WTC11 (cell line): ENCODE results near the gene MACROD2. TPM values are rescaled to one million over a fixed set of nuclear protein-coding genes. Genes with fewer than 3 reads are reported as not detected.

ENCODE experiments used
- ATAC-seq: fragments of 200-7000 bp; cut with Tn5 transposase; 2 replicates; pipeline ENCODE4 v1.10.0; 2021; ENCODE audit warnings: mild to moderate bottlenecking, moderate library complexity
- CTCF ChIA-PET: fragments of 300-600 bp; sonication (Branson Sonifier 250); formaldehyde crosslinking; loops from one replicate; lab custom pipeline; 2021; ENCODE audit warnings: antibody characterized with exemption; lab: Charles Lee
- POLR2A ChIA-PET: fragments of 350-600 bp; sonication (Branson Sonifier 250); formaldehyde crosslinking; loops from one replicate; lab custom pipeline; 2021; ENCODE audit warnings: antibody characterized with exemption; lab: Charles Lee
- DNase-seq: peaks from one replicate; pipeline ENCODE4 v3.0.0; 2021; ENCODE audit warnings: low spot score
- H3K27ac Mint-ChIP-seq: 2 replicates; pipeline ENCODE4 v1.8.0; 2021; ENCODE audit warnings: mixed read lengths
- H3K27me3 Mint-ChIP-seq: 2 replicates; pipeline ENCODE4 v1.8.0; 2021; ENCODE audit warnings: low read depth, mild to moderate bottlenecking, moderate library complexity, mixed read lengths
- H3K36me3 Mint-ChIP-seq: 2 replicates; pipeline ENCODE4 v1.8.0; 2021; ENCODE audit warnings: mixed read lengths
- H3K4me1 Mint-ChIP-seq: 2 replicates; pipeline ENCODE4 v1.8.0; 2022; ENCODE audit warnings: mixed read lengths
- H3K4me3 Mint-ChIP-seq: 2 replicates; pipeline ENCODE4 v1.8.0; 2021; ENCODE audit warnings: mild to moderate bottlenecking, moderate library complexity, mixed read lengths
- H3K9me3 Mint-ChIP-seq: 2 replicates; pipeline ENCODE4 v1.8.0; 2021; ENCODE audit warnings: mixed read lengths
- CBFB ChIP-seq: sonication (generic); formaldehyde crosslinking; IDR thresholded peaks from 2 replicates; pipeline ENCODE4 v1.8.1; 2022; ENCODE audit warnings: mild to moderate bottlenecking, low read depth, missing genetic modification reagents
- CTCF ChIP-seq: fragments of 200-600 bp; IDR thresholded peaks from 2 replicates; pipeline ENCODE4 v1.8.0; 2022; ENCODE audit warnings: antibody characterized with exemption
- ESRRA ChIP-seq: sonication (generic); formaldehyde crosslinking; IDR thresholded peaks from 2 replicates; pipeline ENCODE4 v1.8.1; 2022; ENCODE audit warnings: mild to moderate bottlenecking, missing genetic modification reagents, borderline replicate concordance
- ETV6 ChIP-seq: sonication (generic); formaldehyde crosslinking; IDR thresholded peaks from 2 replicates; pipeline ENCODE4 v1.8.1; 2022; ENCODE audit warnings: mild to moderate bottlenecking, missing genetic modification reagents
- JUN ChIP-seq: sonication (generic); formaldehyde crosslinking; IDR thresholded peaks from 2 replicates; pipeline ENCODE4 v1.8.0; 2023; ENCODE audit warnings: mild to moderate bottlenecking, missing genetic modification reagents
- KAT7 ChIP-seq: sonication (generic); formaldehyde crosslinking; IDR thresholded peaks from 2 replicates; pipeline ENCODE4 v1.8.1; 2023; ENCODE audit warnings: missing genetic modification reagents, mild to moderate bottlenecking, borderline replicate concordance
- NR1H2 ChIP-seq: sonication (generic); formaldehyde crosslinking; IDR thresholded peaks from 2 replicates; pipeline ENCODE4 v1.9.0; 2021; ENCODE audit warnings: mild to moderate bottlenecking, moderate library complexity, missing genetic modification reagents
- SMAD4 ChIP-seq: sonication (generic); formaldehyde crosslinking; IDR thresholded peaks from 2 replicates; pipeline ENCODE4 v1.8.0; 2022; ENCODE audit warnings: mild to moderate bottlenecking, missing genetic modification reagents
- SP1 ChIP-seq: sonication (generic); formaldehyde crosslinking; conservative IDR thresholded peaks from 2 replicates; pipeline ENCODE4 v1.8.1; 2022; ENCODE audit warnings: missing genetic modification reagents
- STAT6 ChIP-seq: sonication (generic); formaldehyde crosslinking; conservative IDR thresholded peaks from 2 replicates; pipeline ENCODE4 v1.8.1; 2023; ENCODE audit warnings: mild to moderate bottlenecking, low read depth, missing genetic modification reagents, moderate library complexity
- USF1 ChIP-seq: sonication (generic); formaldehyde crosslinking; IDR thresholded peaks from 2 replicates; pipeline ENCODE4 v1.8.0; 2022; ENCODE audit warnings: mild to moderate bottlenecking, missing genetic modification reagents
- ZMAT4 ChIP-seq: fragments of 250-450 bp; sonication (Bioruptor Pico); IDR thresholded peaks from 2 replicates; pipeline ENCODE4 v1.9.0; 2021; ENCODE audit warnings: mild to moderate bottlenecking
- ZNF219 ChIP-seq: sonication (generic); formaldehyde crosslinking; IDR thresholded peaks from 2 replicates; pipeline ENCODE4 v1.8.0; 2023; ENCODE audit warnings: missing genetic modification reagents, mild to moderate bottlenecking, borderline replicate concordance
- ZNF416 ChIP-seq: fragments of 250-450 bp; sonication (Bioruptor Pico); IDR thresholded peaks from 2 replicates; pipeline ENCODE4 v1.9.0; 2021; ENCODE audit warnings: mild to moderate bottlenecking, inconsistent platforms
- ZNF671 ChIP-seq: fragments of 250-450 bp; sonication (Bioruptor Pico); IDR thresholded peaks from 2 replicates; pipeline ENCODE4 v1.8.0; 2021; ENCODE audit warnings: mild to moderate bottlenecking
- total RNA-seq: library from RNA; stranded (reverse); gene quantifications from 3 replicates; pipeline ENCODE4 v1.2.3, GENCODE V29; 2021
- TF ChIP-seq, protein P1 (sequence below): sonication (generic); formaldehyde crosslinking; IDR thresholded peaks from 2 replicates; pipeline ENCODE4 v1.8.1; 2023; ENCODE audit warnings: mild to moderate bottlenecking, missing genetic modification reagents
- TF ChIP-seq, protein P2 (sequence below): fragments of 250-450 bp; sonication (Bioruptor Pico); IDR thresholded peaks from 2 replicates; pipeline ENCODE4 v1.9.0; 2021; ENCODE audit warnings: mild to moderate bottlenecking

The MACROD2 gene
- total RNA-seq, 1 experiment from 2014 or later: 4.1 TPM

GRCh38 chr20:15887387-15887786 lies 1892.1 kb downstream of the MACROD2 start:
- CTCF ChIA-PET: no interaction called here
- Mint-ChIP-seq H3K9me3 (peaks cover 33% of the 10 kb centered on the region), H3K27me3 (no peaks in the 10 kb centered on the region; the same call in 1 of the 2 replicates), H3K27ac (no peak overlapping the region), H3K4me1 (peaks cover 44% of the 10 kb centered on the region), H3K36me3 (peaks cover 8% of the 10 kb centered on the region), H3K4me3 (no peak overlapping the region)
- POLR2A ChIA-PET: no interaction called here
- TF ChIP-seq ZNF416: no peak
- TF ChIP-seq ESRRA (CRISPR knock-in tag): no peak
- TF ChIP-seq SP1 (CRISPR knock-in tag): no peak
- no peak for TF ChIP-seq KAT7 (CRISPR knock-in tag)
- no peak for TF ChIP-seq JUN (CRISPR knock-in tag)
- no peak for DNase-seq
- ATAC-seq: no peak

GRCh38 chr20:15889061-15889460 lies 1893.7 kb downstream of the MACROD2 start:
- peaks cover 41% of the 10 kb centered on the region for H3K4me1 Mint-ChIP-seq
- H3K36me3 Mint-ChIP-seq: peaks cover 8% of the 10 kb centered on the region
- CTCF ChIA-PET: no interaction called here
- ATAC-seq: peak; percentile 50
- POLR2A ChIA-PET: no interaction called here
- peak overlapping the region; percentile 60; the same call in 1 of the 2 replicates for H3K27ac Mint-ChIP-seq
- H3K9me3 Mint-ChIP-seq: peaks cover 33% of the 10 kb centered on the region
- TF ChIP-seq, protein P1, sequence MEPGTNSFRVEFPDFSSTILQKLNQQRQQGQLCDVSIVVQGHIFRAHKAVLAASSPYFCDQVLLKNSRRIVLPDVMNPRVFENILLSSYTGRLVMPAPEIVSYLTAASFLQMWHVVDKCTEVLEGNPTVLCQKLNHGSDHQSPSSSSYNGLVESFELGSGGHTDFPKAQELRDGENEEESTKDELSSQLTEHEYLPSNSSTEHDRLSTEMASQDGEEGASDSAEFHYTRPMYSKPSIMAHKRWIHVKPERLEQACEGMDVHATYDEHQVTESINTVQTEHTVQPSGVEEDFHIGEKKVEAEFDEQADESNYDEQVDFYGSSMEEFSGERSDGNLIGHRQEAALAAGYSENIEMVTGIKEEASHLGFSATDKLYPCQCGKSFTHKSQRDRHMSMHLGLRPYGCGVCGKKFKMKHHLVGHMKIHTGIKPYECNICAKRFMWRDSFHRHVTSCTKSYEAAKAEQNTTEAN (CRISPR knock-in tag): no peak
- TF ChIP-seq CBFB (no peak), SMAD4 (CRISPR knock-in tag) (no peak), ZNF219 (no peak), ZNF671 (CRISPR knock-in tag) (no peak), CTCF (no peak), NR1H2 (CRISPR knock-in tag) (no peak), STAT6 (CRISPR knock-in tag) (no peak), ZMAT4 (CRISPR knock-in tag) (no peak), USF1 (no peak), ETV6 (CRISPR knock-in tag) (no peak)
- TF ChIP-seq, protein P2, sequence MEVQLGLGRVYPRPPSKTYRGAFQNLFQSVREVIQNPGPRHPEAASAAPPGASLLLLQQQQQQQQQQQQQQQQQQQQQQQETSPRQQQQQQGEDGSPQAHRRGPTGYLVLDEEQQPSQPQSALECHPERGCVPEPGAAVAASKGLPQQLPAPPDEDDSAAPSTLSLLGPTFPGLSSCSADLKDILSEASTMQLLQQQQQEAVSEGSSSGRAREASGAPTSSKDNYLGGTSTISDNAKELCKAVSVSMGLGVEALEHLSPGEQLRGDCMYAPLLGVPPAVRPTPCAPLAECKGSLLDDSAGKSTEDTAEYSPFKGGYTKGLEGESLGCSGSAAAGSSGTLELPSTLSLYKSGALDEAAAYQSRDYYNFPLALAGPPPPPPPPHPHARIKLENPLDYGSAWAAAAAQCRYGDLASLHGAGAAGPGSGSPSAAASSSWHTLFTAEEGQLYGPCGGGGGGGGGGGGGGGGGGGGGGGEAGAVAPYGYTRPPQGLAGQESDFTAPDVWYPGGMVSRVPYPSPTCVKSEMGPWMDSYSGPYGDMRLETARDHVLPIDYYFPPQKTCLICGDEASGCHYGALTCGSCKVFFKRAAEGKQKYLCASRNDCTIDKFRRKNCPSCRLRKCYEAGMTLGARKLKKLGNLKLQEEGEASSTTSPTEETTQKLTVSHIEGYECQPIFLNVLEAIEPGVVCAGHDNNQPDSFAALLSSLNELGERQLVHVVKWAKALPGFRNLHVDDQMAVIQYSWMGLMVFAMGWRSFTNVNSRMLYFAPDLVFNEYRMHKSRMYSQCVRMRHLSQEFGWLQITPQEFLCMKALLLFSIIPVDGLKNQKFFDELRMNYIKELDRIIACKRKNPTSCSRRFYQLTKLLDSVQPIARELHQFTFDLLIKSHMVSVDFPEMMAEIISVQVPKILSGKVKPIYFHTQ (CRISPR knock-in tag): no peak
- no peak for DNase-seq
- H3K27me3 Mint-ChIP-seq: no peaks in the 10 kb centered on the region; the same call in 1 of the 2 replicates
- no peak overlapping the region for H3K4me3 Mint-ChIP-seq
